MM.1S (cell line): Measurements from ENCODE around the gene KLF15.

Experiments
- CTCF ChIP-seq: fragments of 300-600 bp; sonication (generic); IDR thresholded peaks from 2 replicates; pipeline ENCODE4 v1.5.1; 2016; ENCODE audit warnings: antibody characterized with exemption, low read length, mixed read lengths
- EZH2 ChIP-seq: fragments of 300-600 bp; sonication (generic); optimal IDR thresholded peaks from 2 replicates; pipeline ENCODE3; 2017; ENCODE audit warnings: low read depth, mild to moderate bottlenecking, antibody characterized with exemption, low read length, mixed read lengths
- EZH2phosphoT487 ChIP-seq: fragments of 300-600 bp; sonication (generic); IDR thresholded peaks from 2 replicates; pipeline ENCODE4 v1.6.1; 2018; ENCODE audit warnings: antibody characterized with exemption, low read length

- TF ChIP-seq EZH2 (no peak), CTCF (no peak), EZH2phosphoT487 (no peak)
These were observed 46.4 kb downstream of the KLF15 start for GRCh38 chr3:126310816-126311215.
